Left ventricle myocardium inferior (tissue), 1 donor: ENCODE data around the gene SRSF2. TPM values are rescaled to one million over a fixed set of nuclear protein-coding genes. Genes with fewer than 3 reads are reported as not detected.
"Not testable (repeated sequence)": the region's sequence is repeated elsewhere in the genome, so short reads cannot be mapped to it uniquely, and the experiment has no call there.

Source experiments
- DNase-seq: peaks from one replicate; pipeline ENCODE4 v3.0.0-alpha.2; 2020
- H3K27ac ChIP-seq: fragments of 200-600 bp; replicated peaks from 2 replicates; pipeline ENCODE4 v1.8.0; 2021
- H3K27me3 ChIP-seq: fragments of 200-600 bp; 2 replicates; pipeline ENCODE4 v1.8.0; 2021; ENCODE audit warnings: low read depth
- H3K36me3 ChIP-seq: fragments of 200-600 bp; 2 replicates; pipeline ENCODE4 v1.8.0; 2021
- H3K4me1 ChIP-seq: fragments of 200-600 bp; 2 replicates; pipeline ENCODE4 v1.8.0; 2021
- H3K4me3 ChIP-seq: fragments of 200-600 bp; 2 replicates; pipeline ENCODE4 v1.8.0; 2021; ENCODE audit warnings: mild to moderate bottlenecking, moderate library complexity
- H3K9me3 ChIP-seq: fragments of 200-600 bp; replicated peaks from 2 replicates; pipeline ENCODE4 v1.8.0; 2021
- CTCF ChIP-seq: fragments of 200-600 bp; IDR thresholded peaks from 2 replicates; pipeline ENCODE4 v1.8.0; 2021; ENCODE audit warnings: antibody characterized with exemption, mild to moderate bottlenecking, borderline replicate concordance
- intact Hi-C: fragments of 100-400 bp; cut with micrococcal nuclease; formaldehyde crosslinking; loops from one replicate; pipeline ENCODE4 v1.11.0; 2022
- total RNA-seq: library from RNA; stranded (reverse); fragmentation: NEBNext Ultra II Directional; extraction: Animal tissue kit (Norgen Biotek cat#: 25700); gene quantifications from one replicate; pipeline ENCODE4 v1.2.1, GENCODE V29; 2021
- donor health status: DM: no; HTN: yes; CAD: no; lungs with severe emphysema.

The SRSF2 gene
- total RNA-seq, 1 donor from 2014 or later: 78.5 TPM

- DNase-seq: peak; percentile 78
- intact Hi-C loops: loop anchor here (10.0 kb wide), 1 partner anchor 51 kb away; no protein-coding TSS in a partner anchor
- TF ChIP-seq CTCF: no peak
- Histone ChIP-seq H3K27me3 (no peaks in the 10 kb centered on the region), H3K27ac (peak overlapping the region; percentile 98), H3K4me1 (peaks cover 88% of the 10 kb centered on the region), H3K9me3 (no peaks in the 10 kb centered on the region), H3K36me3 (peaks cover 55% of the 10 kb centered on the region), H3K4me3 (peak overlapping the region; percentile 94)
These were observed 11.4 kb downstream of the SRSF2 start for GRCh38 chr17:76725580-76726230.

- intact Hi-C loops: loop anchor here (10.0 kb wide), 1 partner anchor 49 kb away; no protein-coding TSS in a partner anchor
- Histone ChIP-seq H3K4me1 (peaks cover 88% of the 10 kb centered on the region), H3K27ac (peak overlapping the region; percentile 11), H3K36me3 (peaks cover 66% of the 10 kb centered on the region), H3K27me3 (no peaks in the 10 kb centered on the region), H3K9me3 (no peaks in the 10 kb centered on the region), H3K4me3 (peak overlapping the region; percentile 94)
- no peak for DNase-seq
- TF ChIP-seq CTCF: no peak
These were observed 13.3 kb downstream of the SRSF2 start for GRCh38 chr17:76723812-76724211.

GRCh38 chr17:76722977-76723376 lies 14.2 kb downstream of the SRSF2 start:
- not testable (repeated sequence) for H3K27me3 ChIP-seq, H3K27ac ChIP-seq, DNase-seq, H3K9me3 ChIP-seq
- peaks cover 75% of the 10 kb centered on the region for H3K36me3 ChIP-seq
- intact Hi-C loops: loop anchor here (10.0 kb wide), 1 partner anchor 48 kb away; no protein-coding TSS in a partner anchor
- peaks cover 79% of the 10 kb centered on the region for H3K4me1 ChIP-seq
- H3K4me3 ChIP-seq: peak overlapping the region; percentile 3

- H3K36me3 ChIP-seq: peaks cover 82% of the 10 kb centered on the region
- H3K9me3 ChIP-seq: no peaks in the 10 kb centered on the region
- DNase-seq: no peak
- intact Hi-C loops: loop anchor here (10.0 kb wide), 1 partner anchor 47 kb away; no protein-coding TSS in a partner anchor
- no peaks in the 10 kb centered on the region for H3K27me3 ChIP-seq
- H3K4me1 ChIP-seq: peaks cover 78% of the 10 kb centered on the region
- TF ChIP-seq CTCF: no peak
- H3K27ac ChIP-seq: peak overlapping the region; percentile 54
- no peak overlapping the region for H3K4me3 ChIP-seq
These were observed 14.9 kb downstream of the SRSF2 start for GRCh38 chr17:76722279-76722678.

GRCh38 chr17:76721463-76721862 lies 15.7 kb downstream of the SRSF2 start:
- no peak for DNase-seq
- peaks cover 81% of the 10 kb centered on the region for H3K4me1 ChIP-seq
- no peaks in the 10 kb centered on the region for H3K27me3 ChIP-seq
- H3K27ac ChIP-seq: peak overlapping the region; percentile 54
- intact Hi-C loops: loop anchor here (10.0 kb wide), 1 partner anchor 47 kb away; no protein-coding TSS in a partner anchor
- peak overlapping the region; percentile 28 for H3K4me3 ChIP-seq
- peaks cover 90% of the 10 kb centered on the region for H3K36me3 ChIP-seq
- no peak for TF ChIP-seq CTCF
- no peaks in the 10 kb centered on the region for H3K9me3 ChIP-seq

- H3K27ac ChIP-seq: peak overlapping the region; percentile 54
- peaks cover 82% of the 10 kb centered on the region for H3K4me1 ChIP-seq
- no peak for TF ChIP-seq CTCF
- no peaks in the 10 kb centered on the region for H3K9me3 ChIP-seq
- H3K36me3 ChIP-seq: peaks cover 95% of the 10 kb centered on the region
- H3K4me3 ChIP-seq: peak overlapping the region; percentile 28
- intact Hi-C loops: loop anchor here (10.0 kb wide), 1 partner anchor 46 kb away; no protein-coding TSS in a partner anchor
- no peaks in the 10 kb centered on the region for H3K27me3 ChIP-seq
- DNase-seq: no peak
These were observed 16.2 kb downstream of the SRSF2 start for GRCh38 chr17:76720941-76721340.
